Activated T-cell treated with anti-CD3 and anti-CD28 coated beads, Interleukin-2, amount 50 U/mL, for 72 hours (primary cell): Measurements from ENCODE around the gene UBE2J2. TPM values are rescaled to one million over a fixed set of nuclear protein-coding genes. Genes with fewer than 3 reads are reported as not detected.
A peak's percentile ranks its signal among the peaks of the same experiment; 100 is the strongest.
"Not testable (repeated sequence)": the region's sequence is repeated elsewhere in the genome, so short reads cannot be mapped to it uniquely, and the experiment has no call there.

Experiments
- ATAC-seq, 2 donors: fragments of 150-1000 bp; cut with Tn5 transposase; replicated peaks in 1 of 2; 2 replicates each; pipeline ENCODE4 v1.10.0; 2021; ENCODE audit warnings: moderate library complexity in 2 of 2, mild to moderate bottlenecking in 1 of 2
- DNase-seq, 2 donors: peaks; one replicate each; pipeline ENCODE4 v3.0.0; 2021 to 2022; ENCODE audit warnings: mixed read lengths in 1 of 2
- H3K27ac Mint-ChIP-seq: one replicate; pipeline ENCODE4 v1.8.0; 2022; ENCODE audit warnings: mild to moderate bottlenecking, moderate library complexity, mixed read lengths
- H3K27me3 Mint-ChIP-seq: one replicate; pipeline ENCODE4 v1.8.0; 2022; ENCODE audit warnings: low read depth, mixed read lengths
- H3K36me3 Mint-ChIP-seq, 2 donors: one replicate each; pipeline ENCODE4 v1.8.0; 2022; ENCODE audit warnings: mixed read lengths in 2 of 2, mild to moderate bottlenecking in 1 of 2; ENCODE audit not compliant: insufficient read depth in 2 of 2
- H3K4me1 Mint-ChIP-seq: one replicate; pipeline ENCODE4 v1.8.0; 2022; ENCODE audit warnings: low read depth, mixed read lengths
- H3K4me3 Mint-ChIP-seq, 2 donors: one replicate each; pipeline ENCODE4 v1.8.0; 2022; ENCODE audit warnings: mild to moderate bottlenecking in 2 of 2, mixed read lengths in 2 of 2, moderate library complexity in 2 of 2
- H3K9me3 Mint-ChIP-seq, 2 donors: one replicate each; pipeline ENCODE4 v1.8.0; 2022; ENCODE audit warnings: mixed read lengths in 2 of 2
- total RNA-seq, 2 donors: library from RNA; stranded (reverse); gene quantifications; one replicate each; pipeline ENCODE4 v1.2.3, GENCODE V29; 2022

Gene UBE2J2
- total RNA-seq, 2 donors from 2014 or later = 63.5 to 77.8 TPM

DNA sequence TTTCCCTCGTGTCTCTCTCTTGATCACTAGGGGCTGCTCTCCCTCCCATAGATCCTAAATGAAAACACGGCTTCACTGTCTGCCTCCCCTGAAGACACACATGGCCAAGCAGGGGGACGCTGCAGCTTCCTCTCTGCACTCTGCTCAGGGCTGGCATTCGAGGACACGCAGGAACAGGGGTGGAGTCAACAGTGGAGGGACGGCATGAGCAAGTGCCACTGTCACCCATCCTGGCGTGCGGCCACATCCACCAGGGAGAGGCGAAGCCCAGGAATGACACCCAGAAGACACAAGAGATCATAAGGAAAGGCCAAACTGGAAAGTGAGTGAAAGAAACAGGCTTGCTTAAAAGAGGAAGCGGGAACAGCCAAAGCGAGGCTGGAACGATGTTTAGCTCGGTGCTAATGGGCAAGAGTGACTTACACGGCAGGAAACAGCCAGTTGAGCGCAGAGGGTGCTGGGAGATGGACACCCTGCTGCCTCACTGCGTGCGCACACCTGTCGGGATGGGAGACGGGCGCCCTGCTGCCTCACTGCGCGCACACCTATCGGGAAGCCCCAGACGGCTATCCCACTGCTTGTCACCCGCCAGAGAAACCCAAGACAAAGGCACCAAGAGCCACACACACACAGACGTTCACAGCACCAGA, 13.6 kb downstream of the UBE2J2 start:
- peaks cover 0 to 19% of the 10 kb centered on the region in 2 donors for H3K36me3 Mint-ChIP-seq
- no peak for ATAC-seq
- no peaks in the 10 kb centered on the region for H3K9me3 Mint-ChIP-seq
- no peak overlapping the region for H3K27ac Mint-ChIP-seq
- H3K4me3 Mint-ChIP-seq = no peak overlapping the region
- H3K4me1 Mint-ChIP-seq = no peaks in the 10 kb centered on the region
- no peak for DNase-seq
- no peaks in the 10 kb centered on the region for H3K27me3 Mint-ChIP-seq

DNA sequence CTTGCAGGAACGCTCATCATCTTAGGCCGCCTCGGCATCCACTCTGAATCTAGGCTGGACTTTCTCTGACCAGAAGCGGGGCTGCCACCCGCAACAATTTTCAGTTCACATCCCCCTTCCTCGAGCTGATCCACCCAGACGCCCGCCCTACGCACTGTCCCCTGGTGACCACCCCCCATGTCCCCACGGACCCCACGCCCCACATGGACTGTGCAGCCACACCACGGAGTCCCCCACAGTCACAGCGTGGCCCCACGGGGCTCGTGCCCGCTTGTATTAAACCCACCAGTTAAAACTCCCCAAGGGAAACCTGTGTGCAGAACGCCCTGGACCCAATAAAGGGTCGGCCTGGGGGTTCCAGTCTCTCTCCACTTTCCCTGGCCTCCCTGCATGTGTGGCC, 14.1 kb downstream of the UBE2J2 start:
- no peak overlapping the region for H3K27ac Mint-ChIP-seq
- no peaks in the 10 kb centered on the region for H3K27me3 Mint-ChIP-seq
- peaks cover 0 to 19% of the 10 kb centered on the region in 2 donors for H3K36me3 Mint-ChIP-seq

DNA sequence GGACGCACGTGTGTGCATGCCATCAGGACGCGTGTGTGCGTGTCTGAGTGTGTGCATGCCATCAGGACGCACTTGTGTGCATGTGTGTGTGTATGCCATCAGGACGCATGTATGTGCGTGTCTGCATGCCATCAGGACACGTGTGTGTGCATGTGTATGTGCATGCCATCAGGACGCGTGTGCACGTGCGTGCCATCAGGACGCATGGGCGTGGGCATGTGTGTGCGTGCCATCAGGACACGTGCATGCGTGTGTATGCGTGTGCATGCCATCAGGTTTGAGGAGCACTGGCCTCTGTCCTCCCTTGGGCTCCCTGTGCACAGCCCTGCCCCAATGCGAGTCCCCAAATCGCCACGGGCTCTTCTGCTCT, 14.6 kb downstream of the UBE2J2 start:
- Mint-ChIP-seq H3K27me3 (no peaks in the 10 kb centered on the region), H3K36me3 (peaks cover 0 to 19% of the 10 kb centered on the region in 2 donors), H3K4me1 (no peaks in the 10 kb centered on the region), H3K9me3 (no peaks in the 10 kb centered on the region), H3K4me3 (no peak overlapping the region), H3K27ac (no peak overlapping the region)
- no peak for ATAC-seq
- DNase-seq = no peak

More for the DNA sequence above, 14.1 kb downstream of the UBE2J2 start:
- ATAC-seq (no peak), DNase-seq (no peak)
- no peaks in the 10 kb centered on the region for H3K4me1 Mint-ChIP-seq
- H3K4me3 Mint-ChIP-seq = no peak overlapping the region
- no peaks in the 10 kb centered on the region for H3K9me3 Mint-ChIP-seq

DNA sequence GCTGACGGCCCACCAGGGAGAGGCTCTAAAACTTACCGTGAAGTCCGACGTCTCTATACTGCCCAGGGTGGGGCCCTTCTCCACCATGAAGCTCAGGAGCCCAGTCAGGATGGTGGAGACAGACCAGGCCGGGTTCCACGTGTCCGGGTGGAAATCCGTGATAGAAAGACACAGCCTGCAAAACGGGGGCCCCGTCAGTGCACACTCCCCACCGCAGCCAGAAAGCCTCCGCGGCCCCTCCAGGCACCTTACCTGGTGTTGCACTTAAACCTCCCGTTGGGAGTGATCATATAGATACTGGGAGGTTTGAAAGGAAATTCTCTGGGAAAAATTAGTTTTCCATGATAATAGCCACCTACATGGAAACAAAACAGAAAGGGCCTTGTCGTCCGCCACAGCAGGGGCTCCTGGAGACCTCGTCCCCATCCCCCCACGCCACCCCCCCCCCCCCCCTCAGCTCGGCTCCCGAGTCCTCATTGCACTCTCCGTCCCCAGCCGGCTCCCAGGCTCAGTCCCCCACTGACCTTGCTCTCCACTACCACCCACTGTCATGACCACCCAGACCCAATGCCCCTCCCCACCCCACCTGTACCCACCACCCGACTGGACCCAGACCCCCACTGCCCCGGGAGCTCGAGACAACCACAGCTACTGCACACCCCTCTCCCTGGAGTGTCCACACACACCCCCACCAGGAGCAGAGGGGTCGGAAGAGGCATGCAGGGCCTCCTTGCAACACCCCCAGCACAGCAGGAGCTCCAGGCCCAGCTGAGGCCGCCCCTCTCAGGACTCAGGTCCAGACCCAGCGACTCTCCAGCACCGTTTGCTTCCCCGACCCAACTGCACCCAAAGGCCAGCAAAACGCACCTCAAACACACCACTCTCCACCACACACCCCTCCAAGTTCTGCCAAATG, 16.4 kb downstream of the UBE2J2 start:
- Mint-ChIP-seq H3K4me3 (no peak overlapping the region), H3K4me1 (no peaks in the 10 kb centered on the region), H3K27ac (no peak overlapping the region), H3K27me3 (no peaks in the 10 kb centered on the region), H3K9me3 (no peaks in the 10 kb centered on the region), H3K36me3 (peaks cover 0 to 26% of the 10 kb centered on the region in 2 donors)
- DNase-seq = no peak
- no peak for ATAC-seq

DNA sequence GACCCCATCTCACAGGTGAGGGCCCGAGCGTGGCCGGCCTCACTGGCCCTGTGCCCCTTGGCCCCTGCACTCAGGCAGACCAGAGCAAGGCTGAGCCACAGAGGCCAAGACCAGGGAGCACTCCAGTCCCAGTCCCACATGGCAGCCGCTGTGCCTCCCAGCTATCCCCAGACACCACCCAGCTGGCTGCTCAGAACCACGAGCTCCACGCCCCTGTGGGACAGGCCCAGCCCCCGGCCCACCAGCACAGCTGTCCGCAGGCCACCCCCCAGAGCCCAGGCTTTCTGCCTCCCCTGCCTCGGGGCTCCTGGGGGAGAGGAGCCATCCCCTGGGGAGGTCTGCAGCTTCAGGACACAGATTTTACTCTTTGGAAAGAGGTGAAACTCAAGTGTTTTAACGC, 18.0 kb downstream of the UBE2J2 start:
- Mint-ChIP-seq H3K36me3 (peaks cover 0 to 27% of the 10 kb centered on the region in 2 donors), H3K9me3 (no peaks in the 10 kb centered on the region), H3K4me3 (no peak overlapping the region), H3K4me1 (peaks cover 7% of the 10 kb centered on the region), H3K27ac (no peak overlapping the region), H3K27me3 (no peaks in the 10 kb centered on the region)
- ATAC-seq = no peak
- no peak for DNase-seq

DNA sequence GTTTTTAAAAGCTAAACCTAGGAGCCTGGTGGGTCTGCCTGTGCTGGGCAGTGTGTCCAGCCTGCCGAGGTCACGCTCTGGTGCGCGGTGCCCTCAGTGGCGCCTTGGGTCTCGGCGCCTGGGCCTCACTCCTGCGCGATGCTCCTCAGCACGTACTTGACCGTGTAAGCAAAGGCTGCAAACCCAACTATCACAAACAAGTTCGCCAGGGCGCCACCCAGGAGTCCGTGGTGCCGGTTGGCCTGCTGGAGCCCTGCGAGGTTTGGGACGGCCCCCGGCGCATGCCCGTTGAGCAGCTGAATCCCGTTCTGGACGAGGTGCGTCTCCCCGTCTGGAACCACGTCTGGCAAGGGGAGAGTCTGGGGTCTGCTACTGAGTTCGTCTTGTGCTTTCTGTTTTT, 18.6 kb downstream of the UBE2J2 start:
- Mint-ChIP-seq H3K27ac (no peak overlapping the region), H3K9me3 (no peaks in the 10 kb centered on the region), H3K36me3 (peaks cover 0 to 27% of the 10 kb centered on the region in 2 donors), H3K4me3 (no peak overlapping the region), H3K4me1 (peaks cover 12% of the 10 kb centered on the region), H3K27me3 (no peaks in the 10 kb centered on the region)
- DNase-seq (no peak), ATAC-seq (no peak)

DNA sequence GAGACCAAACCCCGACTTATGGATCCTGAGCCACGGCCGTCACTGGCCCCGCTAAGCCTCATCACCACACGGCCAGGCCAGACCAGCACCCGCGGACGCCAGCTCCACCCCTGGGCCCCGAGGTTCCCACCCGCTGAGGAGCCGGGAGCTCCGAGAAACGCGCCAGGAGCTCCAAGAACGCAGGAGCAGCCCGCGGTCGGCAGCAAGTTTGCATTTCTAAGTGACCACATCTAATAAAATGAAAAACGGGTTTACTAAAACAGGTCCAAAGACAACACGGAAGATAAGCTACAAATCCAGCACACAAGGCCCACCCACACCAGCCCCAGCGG, 19.0 kb downstream of the UBE2J2 start:
- Mint-ChIP-seq H3K4me3 (no peak overlapping the region), H3K4me1 (peaks cover 17% of the 10 kb centered on the region), H3K27ac (no peak overlapping the region), H3K36me3 (peaks cover 0 to 23% of the 10 kb centered on the region in 2 donors), H3K27me3 (no peaks in the 10 kb centered on the region), H3K9me3 (no peaks in the 10 kb centered on the region)
- DNase-seq (no peak), ATAC-seq (no peak)

DNA sequence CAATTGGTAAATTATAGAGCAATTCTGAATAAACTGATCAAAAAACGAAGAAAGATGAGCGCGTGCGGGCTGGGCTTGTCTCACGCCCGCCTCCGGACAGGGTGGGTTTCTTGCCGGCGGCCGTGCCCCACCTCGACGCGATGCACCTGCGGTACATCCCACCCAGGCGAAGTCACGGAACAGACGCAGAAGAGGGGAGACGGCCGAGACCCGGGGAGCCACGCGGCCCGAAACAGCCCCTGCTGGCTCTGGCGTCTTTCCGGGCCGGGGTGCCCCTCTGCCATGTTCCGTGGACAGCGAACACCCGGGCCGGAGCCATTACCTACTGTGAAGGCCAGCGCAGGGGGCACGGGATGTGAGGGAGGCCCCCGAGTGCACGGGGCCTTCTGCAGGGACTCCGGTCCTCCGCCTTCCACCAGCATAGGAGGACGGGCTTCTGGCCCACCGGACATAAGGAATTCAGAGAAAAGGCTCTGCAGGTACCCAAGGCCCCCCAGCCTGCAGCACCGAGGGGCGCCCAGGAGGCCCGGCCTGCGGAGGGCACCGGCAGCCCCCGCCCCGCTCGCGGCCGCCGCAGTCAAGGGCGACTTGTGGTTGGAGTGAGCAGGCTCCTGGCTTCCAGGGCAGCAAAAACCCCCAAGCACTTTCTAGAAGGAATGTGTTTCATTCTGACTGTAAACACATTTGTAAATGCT, 19.5 kb downstream of the UBE2J2 start:
- DNase-seq = no peak
- no peaks in the 10 kb centered on the region for H3K27me3 Mint-ChIP-seq
- ATAC-seq = no peak
- H3K4me1 Mint-ChIP-seq = peaks cover 19% of the 10 kb centered on the region
- H3K36me3 Mint-ChIP-seq = peaks cover 0 to 21% of the 10 kb centered on the region in 2 donors
- H3K4me3 Mint-ChIP-seq = no peak overlapping the region
- H3K27ac Mint-ChIP-seq = no peak overlapping the region
- H3K9me3 Mint-ChIP-seq = no peaks in the 10 kb centered on the region

DNA sequence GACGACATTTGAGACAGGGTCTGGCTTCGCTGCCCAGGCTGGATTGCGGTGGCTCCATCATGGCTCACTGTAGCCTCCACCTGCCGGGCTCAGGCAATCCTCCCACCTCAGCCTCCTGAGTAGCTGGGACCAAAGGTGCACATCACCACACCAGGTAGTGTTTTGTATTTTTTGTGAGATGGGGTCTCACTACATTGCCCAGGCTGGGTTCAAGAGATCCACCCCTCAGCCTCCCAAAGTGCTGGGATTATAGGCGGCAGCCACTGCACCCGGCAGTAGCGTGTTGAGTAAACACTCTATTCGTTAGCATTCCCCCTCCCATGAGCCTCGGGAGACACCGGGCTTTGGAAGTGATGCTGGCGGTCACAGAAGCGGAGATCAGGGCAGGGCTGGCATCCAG, 20.3 kb downstream of the UBE2J2 start:
- no peaks in the 10 kb centered on the region for H3K9me3 Mint-ChIP-seq
- no peak overlapping the region for H3K27ac Mint-ChIP-seq
- peaks cover 0 to 21% of the 10 kb centered on the region in 2 donors for H3K36me3 Mint-ChIP-seq
- H3K27me3 Mint-ChIP-seq = no peaks in the 10 kb centered on the region
- no peak overlapping the region for H3K4me3 Mint-ChIP-seq
- peaks cover 19% of the 10 kb centered on the region for H3K4me1 Mint-ChIP-seq
- ATAC-seq (no peak), DNase-seq (no peak)

DNA sequence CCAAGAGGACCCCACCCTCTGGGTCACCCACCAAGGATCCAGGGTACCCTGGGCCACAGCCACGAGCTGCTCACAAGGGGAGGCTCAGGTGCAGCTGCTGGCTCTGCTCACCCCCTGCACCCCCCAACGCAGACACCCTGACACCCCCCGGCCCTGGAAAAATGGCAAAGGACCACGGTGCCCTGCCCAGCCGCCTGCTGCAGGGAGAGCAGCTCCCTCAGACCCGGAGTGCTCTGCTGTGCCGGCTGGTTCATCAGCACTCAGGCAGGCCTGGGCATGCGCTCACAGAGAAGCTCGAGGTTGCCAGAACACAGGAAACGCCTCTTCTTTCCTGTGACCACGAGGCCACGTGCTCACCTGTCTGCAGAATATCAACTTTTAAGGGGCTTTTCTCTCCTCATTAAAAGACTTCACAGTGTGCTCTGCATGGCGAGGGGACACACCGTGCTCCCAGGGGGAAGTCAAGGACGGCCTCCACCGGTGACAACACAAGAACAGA, 22.8 kb downstream of the UBE2J2 start:
- no peaks in the 10 kb centered on the region for H3K27me3 Mint-ChIP-seq
- peak overlapping the region; percentile 49 to 53 for H3K4me3 Mint-ChIP-seq
- ATAC-seq = peak; percentile 77 to 85

DNA sequence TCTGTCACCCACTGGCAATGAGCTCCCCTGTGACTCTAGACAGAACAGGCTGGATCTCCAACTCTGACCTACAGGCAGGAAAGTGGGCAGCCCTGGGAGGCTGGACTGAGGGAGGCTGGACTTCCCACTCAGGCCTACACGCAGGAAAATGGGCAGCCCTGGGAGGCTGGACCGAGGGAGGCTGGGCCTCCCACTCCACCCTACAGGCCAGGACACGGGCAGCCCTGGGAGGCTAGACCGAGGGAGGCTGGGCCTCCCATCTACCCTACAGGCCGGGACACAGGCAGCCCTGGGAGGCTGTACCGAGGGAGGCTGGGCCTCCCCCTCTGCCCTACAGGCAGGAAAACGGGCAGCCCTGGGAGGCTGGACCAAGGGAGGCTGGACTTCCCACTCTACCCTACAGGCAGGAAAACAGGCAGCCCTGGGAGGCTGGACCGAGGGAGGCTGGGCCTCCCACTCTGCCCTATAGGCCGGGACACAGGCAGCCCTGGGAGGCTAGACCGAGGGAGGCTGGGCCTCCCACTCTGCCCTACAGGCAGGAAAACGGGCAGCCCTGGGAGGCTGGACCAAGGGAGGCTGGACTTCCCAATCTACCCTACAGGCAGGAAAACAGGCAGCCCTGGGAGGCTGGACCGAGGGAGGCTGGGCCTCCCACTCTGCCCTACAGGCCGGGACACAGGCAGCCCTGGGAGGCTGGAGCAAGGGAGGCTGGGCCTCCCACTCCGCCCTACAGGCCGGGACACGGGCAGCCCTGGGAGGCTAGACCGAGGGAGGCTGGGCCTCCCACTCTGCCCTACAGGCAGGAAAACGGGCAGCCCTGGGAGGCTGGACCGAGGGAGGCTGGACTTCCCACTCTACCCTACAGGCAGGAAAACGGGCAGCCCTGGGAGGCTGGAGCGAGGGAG, 25.4 kb downstream of the UBE2J2 start:
- not testable (repeated sequence) for DNase-seq, ATAC-seq, H3K9me3 Mint-ChIP-seq, H3K36me3 Mint-ChIP-seq, H3K4me3 Mint-ChIP-seq, H3K27ac Mint-ChIP-seq, H3K27me3 Mint-ChIP-seq
- peaks cover 19% of the 10 kb centered on the region for H3K4me1 Mint-ChIP-seq

More for the DNA sequence above, 22.8 kb downstream of the UBE2J2 start:
- H3K27ac Mint-ChIP-seq = peak overlapping the region; percentile 79
- H3K4me1 Mint-ChIP-seq = peaks cover 19% of the 10 kb centered on the region
- H3K9me3 Mint-ChIP-seq = no peaks in the 10 kb centered on the region
- peaks cover 0 to 12% of the 10 kb centered on the region in 2 donors for H3K36me3 Mint-ChIP-seq
- peak; percentile 62 to 65 for DNase-seq

DNA sequence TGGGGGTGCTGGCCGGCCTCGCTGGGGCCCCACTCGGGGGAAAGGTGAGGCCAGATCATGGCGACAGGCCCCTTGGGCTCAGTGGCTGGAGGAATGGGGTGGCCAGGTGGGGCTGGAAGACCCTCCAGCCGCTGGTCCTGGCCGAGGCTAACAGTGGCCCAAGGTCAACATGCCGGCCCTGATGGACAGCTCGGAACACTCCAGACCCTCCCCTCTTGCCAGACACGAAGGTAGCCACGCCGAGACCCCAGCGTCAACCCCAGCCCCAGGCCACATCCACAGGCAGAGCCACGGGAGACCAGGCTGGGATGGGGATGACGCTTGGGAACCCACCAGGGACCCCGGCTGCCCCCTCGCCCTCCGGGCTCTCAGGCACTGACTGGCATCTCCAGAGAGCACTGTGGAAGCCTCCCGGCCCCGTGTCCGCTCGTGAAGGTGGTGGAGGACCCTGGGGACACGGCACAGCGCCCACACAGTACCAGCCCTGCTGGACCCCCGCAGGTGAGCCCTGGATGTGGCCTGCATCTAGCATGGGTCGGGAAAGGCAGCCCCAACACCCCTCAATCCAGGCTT, 26.2 kb downstream of the UBE2J2 start:
- H3K9me3 Mint-ChIP-seq = no peaks in the 10 kb centered on the region
- H3K36me3 Mint-ChIP-seq = peaks cover 0 to 3% of the 10 kb centered on the region in 2 donors
- ATAC-seq (no peak), DNase-seq (no peak)
- no peak overlapping the region for H3K27ac Mint-ChIP-seq
- H3K4me3 Mint-ChIP-seq = peak overlapping the region in 1 of 2 donors; percentile 49
- peaks cover 19% of the 10 kb centered on the region for H3K4me1 Mint-ChIP-seq
- H3K27me3 Mint-ChIP-seq = no peaks in the 10 kb centered on the region
